Stimulated activated CD8-positive, alpha-beta memory T cell treated with anti-CD3 and anti-CD28 coated beads, Interleukin-15, amount 100 ng/mL, for 1 hour (primary cell): ENCODE results near the gene ATL2.
"Not testable (repeated sequence)": the region's sequence is repeated elsewhere in the genome, so short reads cannot be mapped to it uniquely, and the experiment has no call there.

Experiments
- DNase-seq: peaks from one replicate; pipeline ENCODE4 v3.0.0-alpha.2; 2020; ENCODE audit warnings: low read depth

The ATL2 gene

GRCh38 chr2:38274286-38275276 is 102.5 kb downstream of the ATL2 start:
- no peak for DNase-seq

- DNase-seq = no peak
Measured at GRCh38 chr2:38271697-38272096, 105.4 kb downstream of the ATL2 start.

GRCh38 chr2:38269421-38269820 is 107.7 kb downstream of the ATL2 start:
- no peak for DNase-seq

- no peak for DNase-seq
Measured at GRCh38 chr2:38268691-38269327, 108.3 kb downstream of the ATL2 start.

- DNase-seq = no peak
Measured at GRCh38 chr2:38268001-38268400, 109.1 kb downstream of the ATL2 start.

GRCh38 chr2:38267270-38267925 is 109.7 kb downstream of the ATL2 start:
- DNase-seq = no peak

GRCh38 chr2:38266382-38267061 is 110.6 kb downstream of the ATL2 start:
- no peak for DNase-seq

GRCh38 chr2:38265461-38265860 is 111.6 kb downstream of the ATL2 start:
- no peak for DNase-seq

GRCh38 chr2:38264396-38265221 is 112.5 kb downstream of the ATL2 start:
- DNase-seq = no peak

- no peak for DNase-seq
Measured at GRCh38 chr2:38263293-38263692, 113.8 kb downstream of the ATL2 start.

- no peak for DNase-seq
Measured at GRCh38 chr2:38262069-38262871, 114.8 kb downstream of the ATL2 start.

GRCh38 chr2:38261569-38262068 is 115.5 kb downstream of the ATL2 start:
- DNase-seq = no peak

- DNase-seq = no peak
Measured at GRCh38 chr2:38260972-38261371, 116.1 kb downstream of the ATL2 start.

- no peak for DNase-seq
Measured at GRCh38 chr2:38260469-38260868, 116.6 kb downstream of the ATL2 start.

- DNase-seq = no peak
Measured at GRCh38 chr2:38259311-38259710, 117.8 kb downstream of the ATL2 start.

GRCh38 chr2:38257680-38258079 is 119.4 kb downstream of the ATL2 start:
- DNase-seq = not testable (repeated sequence)

GRCh38 chr2:38256610-38257009 is 120.5 kb downstream of the ATL2 start:
- DNase-seq = no peak

GRCh38 chr2:38255211-38255610 is 121.9 kb downstream of the ATL2 start:
- DNase-seq = no peak

- no peak for DNase-seq
Measured at GRCh38 chr2:38254796-38255195, 122.3 kb downstream of the ATL2 start.

- DNase-seq = no peak
Measured at GRCh38 chr2:38251940-38252339, 125.1 kb downstream of the ATL2 start.
